A549 (cell line): Measurements from ENCODE around the gene PDE7B. TPM values are rescaled to one million over a fixed set of nuclear protein-coding genes. Genes with fewer than 3 reads are reported as not detected.

ENCODE experiments used
- ATAC-seq, 2 experiments: fragments of 200-7000 bp in 1 of 2; fragments of >200 bp in 1 of 2; cut with Nextera tagmentation in 1 of 2; cut with Tn5 transposase in 1 of 2; 3 replicates each; pipeline versions ENCODE4 v1.8.0 to v1.9.1; 2018 to 2020; ENCODE audit warnings: mild to moderate bottlenecking in 1 of 2, moderate library complexity in 1 of 2
- CTCF ChIA-PET: fragments of 300-600 bp; sonication (Branson Sonifier 250); formaldehyde crosslinking; extraction: SDS; loops from one replicate; lab custom pipeline; 2021; ENCODE audit warnings: antibody characterized with exemption, inconsistent platforms; lab: Yijun Ruan, JAX
- POLR2A ChIA-PET: fragments of 350-600 bp; formaldehyde crosslinking; extraction: SDS; loops from one replicate; lab custom pipeline; 2021; ENCODE audit warnings: antibody characterized with exemption, inconsistent platforms; lab: Yijun Ruan, JAX
- DNase-seq, 2 experiments: peaks; one replicate each; pipeline versions ENCODE4 v3.0.0 to v3.0.0-alpha.2; 2011 to 2016; ENCODE audit warnings: low read depth in 1 of 2, low spot score in 1 of 2
- FAIRE-seq: peaks from 2 replicates; lab custom pipeline; 2011; peaks lifted over from hg19 to GRCh38; lab: Jason Lieb, UNC
- H3K27ac ChIP-seq, 2 experiments: fragments of >200 bp; sonication (Bioruptor Twin); formaldehyde crosslinking; 3 replicates each; pipeline ENCODE4 v1.5.1; 2016 to 2017
- H3K4me1 ChIP-seq: fragments of >200 bp; sonication (Bioruptor Twin); formaldehyde crosslinking; 3 replicates; pipeline ENCODE4 v1.6.1; 2016
- H3K4me2 ChIP-seq: fragments of >200 bp; sonication (Bioruptor Twin); formaldehyde crosslinking; 3 replicates; pipeline ENCODE4 v1.6.1; 2016
- H3K4me3 ChIP-seq: fragments of >200 bp; sonication (Bioruptor Twin); formaldehyde crosslinking; 3 replicates; pipeline ENCODE4 v1.5.1; 2016
- H3K9me3 ChIP-seq: fragments of >200 bp; sonication (Bioruptor Twin); formaldehyde crosslinking; 3 replicates; pipeline ENCODE4 v1.6.1; 2016
- CBX8 ChIP-seq: fragments of 200-600 bp; sonication (generic); IDR thresholded peaks from 2 replicates; pipeline ENCODE4 v1.6.1; 2016
- CEBPB ChIP-seq, 2 experiments: fragments of >200 bp in 1 of 2; sonication (Bioruptor Twin) in 1 of 2; formaldehyde crosslinking in 1 of 2; IDR thresholded peaks; 2 replicates each; pipeline ENCODE4 v1.6.1; 2012 to 2016
- CHD2 ChIP-seq: fragments of 150-350 bp; IDR thresholded peaks from 2 replicates; pipeline ENCODE4 v1.6.1; 2014; ENCODE audit warnings: low read length; ENCODE audit not compliant: partially characterized antibody
- FOSB ChIP-seq: fragments of 250-450 bp; sonication (Bioruptor Pico); IDR thresholded peaks from 2 replicates; pipeline ENCODE4 v1.5.0; 2020; ENCODE audit warnings: mild to moderate bottlenecking, moderate library complexity
- GATA3 ChIP-seq: IDR thresholded peaks from 2 replicates; pipeline ENCODE4 v1.6.1; 2012; ENCODE audit warnings: borderline replicate concordance
- HDAC2 ChIP-seq: fragments of 200-600 bp; sonication (generic); IDR thresholded peaks from 2 replicates; pipeline ENCODE4 v1.6.1; 2016
- HES2 ChIP-seq: fragments of >200 bp; sonication (Bioruptor Twin); formaldehyde crosslinking; IDR thresholded peaks from 2 replicates; pipeline ENCODE4 v1.6.1; 2016
- HOXB5 ChIP-seq: fragments of 250-450 bp; sonication (Bioruptor Pico); IDR thresholded peaks from 2 replicates; pipeline ENCODE4 v1.5.0; 2020; ENCODE audit warnings: mild to moderate bottlenecking, moderate library complexity
- MAFK ChIP-seq: fragments of 450-650 bp; IDR thresholded peaks from 2 replicates; pipeline ENCODE4 v1.6.1; 2014; ENCODE audit not compliant: partially characterized antibody
- MYC ChIP-seq: IDR thresholded peaks from 2 replicates; pipeline ENCODE4 v1.6.1; 2012; ENCODE audit warnings: mild to moderate bottlenecking, inconsistent platforms, low read length, improper control_type of control experiment, borderline replicate concordance
- NPAS2 ChIP-seq: fragments of 250-450 bp; sonication (Bioruptor Pico); IDR thresholded peaks from 2 replicates; pipeline ENCODE4 v1.8.0; 2022; ENCODE audit warnings: mild to moderate bottlenecking, moderate library complexity, borderline replicate concordance
- PBX3 ChIP-seq: IDR thresholded peaks from 2 replicates; pipeline ENCODE4 v1.6.1; 2012
- PHF8 ChIP-seq: fragments of 200-600 bp; sonication (generic); IDR thresholded peaks from 2 replicates; pipeline ENCODE4 v1.6.1; 2016; ENCODE audit warnings: low read depth, mild to moderate bottlenecking, antibody characterized with exemption, moderate library complexity, borderline replicate concordance
- POLR2AphosphoS2 ChIP-seq: conservative IDR thresholded peaks from 2 replicates; pipeline ENCODE4 v1.6.1; 2012; ENCODE audit warnings: low read length, improper control_type of control experiment, inconsistent platforms
- RAD21 ChIP-seq, 2 experiments: fragments of >200 bp in 1 of 2; sonication (Bioruptor Twin) in 1 of 2; formaldehyde crosslinking in 1 of 2; IDR thresholded peaks in 1 of 2; conservative IDR thresholded peaks in 1 of 2; 2 replicates in 1 of 2; 3 replicates in 1 of 2; pipeline ENCODE4 v1.6.1; 2012 to 2018; ENCODE audit warnings: inconsistent platforms in 1 of 2
- RARB ChIP-seq: fragments of 250-450 bp; sonication (Bioruptor Pico); IDR thresholded peaks from 2 replicates; pipeline ENCODE4 v1.8.0; 2021; ENCODE audit warnings: mild to moderate bottlenecking, moderate library complexity
- RNF2 ChIP-seq: fragments of 200-600 bp; sonication (generic); IDR thresholded peaks from 2 replicates; pipeline ENCODE4 v1.6.1; 2016; ENCODE audit warnings: low read depth, mild to moderate bottlenecking, antibody characterized with exemption, moderate library complexity, borderline replicate concordance
- TFCP2L1 ChIP-seq: fragments of 250-450 bp; sonication (Bioruptor Pico); IDR thresholded peaks from 2 replicates; pipeline ENCODE4 v1.5.0; 2021; ENCODE audit warnings: mild to moderate bottlenecking
- ZNF302 ChIP-seq: fragments of 250-450 bp; sonication (Bioruptor Pico); IDR thresholded peaks from 2 replicates; pipeline ENCODE4 v1.9.0; 2021; ENCODE audit warnings: inconsistent platforms, mild to moderate bottlenecking, moderate library complexity
- WGBS: methylation state at CpG from one replicate; pipeline ENCODE4 v1.1.6; 2017; ENCODE audit errors: missing lambda C conversion rate; 5-methylcytosine and 5-hydroxymethylcytosine counted together
- polyA plus RNA-seq, 4 experiments: library from polyadenylated mRNA; depleted of rRNA in 3 of 4; stranded (reverse); fragments of >200 nt; fragmentation: RNase III in 1 of 4; extraction: RNeasy Plus Mini Kit Qiagen cat#74134 plus additional on column Dnase treatment in 1 of 4; gene quantifications; 2 replicates in 3 of 4; 3 replicates in 1 of 4; pipeline ENCODE4 v1.2.3, GENCODE V29; 2011 to 2017
- TF ChIP-seq, protein P1 (sequence below): fragments of >200 bp; sonication (Bioruptor Twin); formaldehyde crosslinking; IDR thresholded peaks from 3 replicates; pipeline ENCODE4 v1.6.1; 2016
- TF ChIP-seq, protein P2 (sequence below): IDR thresholded peaks from 2 replicates; pipeline ENCODE4 v1.6.1; 2012

Gene PDE7B
- polyA plus RNA-seq, 2 of the 4 experiments (the other 2 are of a cell fraction), result 6.6 to 13.8 TPM

GRCh38 chr6:135995545-135995898, 144.0 kb downstream of the PDE7B start:
- 6% methylated on average over 3 of the region's 3 CpGs for WGBS
- Histone ChIP-seq H3K9me3 (peaks cover 10% of the 10 kb centered on the region; the same call in 1 of the 3 replicates), H3K4me1 (peaks cover 46% of the 10 kb centered on the region), H3K4me3 (peak overlapping the region; percentile 8; the same call in 1 of the 3 replicates), H3K27ac (peak overlapping the region; percentile 75 to 86), H3K4me2 (peak overlapping the region; percentile 82)
- TF ChIP-seq HOXB5 (CRISPR knock-in tag) (no peak), MAFK (no peak), CEBPB (IDR thresholded peaks at IDR 0.05) (no peak), CBX8 (no peak), POLR2AphosphoS2 (no peak), ZNF302 (no peak), PBX3 (no peak), MYC (no peak), RAD21 (conservative IDR thresholded peaks at IDR 0.05 in 1 of 2, IDR thresholded peaks at IDR 0.05 in 1 of 2) (no peak), RARB (CRISPR knock-in tag) (no peak), HDAC2 (no peak), RNF2 (no peak), PHF8 (no peak)
- TF ChIP-seq, protein P1, sequence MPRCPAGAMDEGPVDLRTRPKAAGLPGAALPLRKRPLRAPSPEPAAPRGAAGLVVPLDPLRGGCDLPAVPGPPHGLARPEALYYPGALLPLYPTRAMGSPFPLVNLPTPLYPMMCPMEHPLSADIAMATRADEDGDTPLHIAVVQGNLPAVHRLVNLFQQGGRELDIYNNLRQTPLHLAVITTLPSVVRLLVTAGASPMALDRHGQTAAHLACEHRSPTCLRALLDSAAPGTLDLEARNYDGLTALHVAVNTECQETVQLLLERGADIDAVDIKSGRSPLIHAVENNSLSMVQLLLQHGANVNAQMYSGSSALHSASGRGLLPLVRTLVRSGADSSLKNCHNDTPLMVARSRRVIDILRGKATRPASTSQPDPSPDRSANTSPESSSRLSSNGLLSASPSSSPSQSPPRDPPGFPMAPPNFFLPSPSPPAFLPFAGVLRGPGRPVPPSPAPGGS, result no peak
- TF ChIP-seq, protein P2, sequence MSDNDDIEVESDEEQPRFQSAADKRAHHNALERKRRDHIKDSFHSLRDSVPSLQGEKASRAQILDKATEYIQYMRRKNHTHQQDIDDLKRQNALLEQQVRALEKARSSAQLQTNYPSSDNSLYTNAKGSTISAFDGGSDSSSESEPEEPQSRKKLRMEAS, result no peak
- ChIA-PET CTCF (no interaction called here), POLR2A (no interaction called here)
- peak; percentile 50 to 72; a peak in 4 of 6 replicates for ATAC-seq
- DNase-seq, result no peak
- no peak for FAIRE-seq

DNA sequence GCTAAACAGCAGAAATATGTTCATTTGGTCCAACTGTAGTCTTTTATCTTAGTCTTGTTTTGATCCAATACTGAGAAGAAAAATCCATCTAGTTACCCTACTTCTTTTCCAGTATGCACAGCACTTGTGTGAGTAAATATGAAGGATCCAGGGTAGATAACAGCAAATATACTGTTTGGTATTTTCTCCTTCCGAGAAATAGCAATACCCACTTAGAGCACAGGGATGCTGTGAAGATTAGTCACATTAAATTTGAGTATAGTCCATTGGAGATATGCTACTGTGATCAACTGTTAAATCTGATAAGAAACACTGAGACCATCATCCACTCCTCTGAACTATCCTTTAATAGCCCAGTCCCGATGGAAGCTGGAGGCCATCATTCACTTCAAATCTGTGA, 145.2 kb downstream of the PDE7B start:
- peaks cover 46% of the 10 kb centered on the region for H3K4me1 ChIP-seq
- H3K27ac ChIP-seq, result peak overlapping the region; percentile 75 to 90
- WGBS, result 50% methylated on average over 2 of the region's 2 CpGs
- H3K4me2 ChIP-seq, result peak overlapping the region; percentile 82
- ChIA-PET POLR2A (no interaction called here), CTCF (no interaction called here)
- FAIRE-seq, result no peak
- ATAC-seq, result peak; percentile 50 to 62; a peak in 4 of 6 replicates
- TF ChIP-seq FOSB (CRISPR knock-in tag) (no peak), HES2 (no peak), GATA3 (no peak), TFCP2L1 (CRISPR knock-in tag) (no peak), CHD2 (no peak), NPAS2 (CRISPR knock-in tag) (no peak), CBX8 (no peak), RARB (CRISPR knock-in tag) (no peak)
- TF ChIP-seq, protein P1, result no peak
- H3K4me3 ChIP-seq, result peak overlapping the region; percentile 8; the same call in 1 of the 3 replicates
- DNase-seq, result no peak
- H3K9me3 ChIP-seq, result peaks cover 10% of the 10 kb centered on the region; the same call in 1 of the 3 replicates
